Activated CD4-positive, alpha-beta T cell treated with anti-CD3 and anti-CD28 coated beads, Interleukin-2, amount 50 U/mL, for 24 hours (primary cell): ENCODE data around the gene FHIT.

ENCODE experiments used
- DNase-seq, 2 donors: peaks; one replicate each; pipeline ENCODE4 v3.0.0-alpha.2; 2020; ENCODE audit warnings: low read depth in 1 of 2, low spot score in 1 of 2

The FHIT gene

DNA sequence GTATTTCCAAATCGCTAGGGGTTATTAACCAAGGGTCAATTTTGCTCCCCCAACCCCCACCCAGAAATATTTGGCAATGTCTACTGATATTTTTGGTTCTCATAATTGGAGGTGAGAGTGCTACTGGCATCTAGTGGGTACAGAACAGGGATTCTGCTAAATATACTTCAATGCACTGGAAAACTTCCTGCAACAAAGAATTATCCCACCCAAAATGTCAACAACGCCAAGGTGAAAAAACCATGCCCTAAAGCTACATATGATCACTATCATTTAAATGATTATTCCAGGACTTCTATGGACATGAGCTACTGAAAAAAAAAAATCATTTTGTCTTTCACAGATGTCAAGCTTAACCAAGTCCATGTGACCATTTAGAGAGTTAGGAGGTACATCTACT lies 867.9 kb downstream of the FHIT start:
- no peak for DNase-seq

DNA sequence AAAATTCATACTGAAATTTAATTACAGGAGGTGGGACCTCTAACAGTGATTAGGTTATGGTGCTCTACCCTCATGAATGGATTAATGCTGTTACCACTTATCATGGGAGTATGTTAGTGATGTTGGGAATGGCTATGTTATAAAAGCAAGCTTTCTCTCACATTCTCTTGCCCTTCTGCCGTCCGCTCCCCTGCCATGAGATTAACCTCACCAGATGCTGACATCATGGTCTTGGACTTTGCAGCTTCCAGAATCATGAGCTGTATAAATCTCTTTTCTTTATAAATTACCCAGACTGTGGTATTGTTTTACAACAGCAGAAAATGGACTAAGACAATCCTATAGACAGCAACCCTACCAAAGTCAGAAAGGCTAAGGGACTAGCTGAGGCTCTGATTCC lies 884.8 kb downstream of the FHIT start:
- no peak for DNase-seq

DNA sequence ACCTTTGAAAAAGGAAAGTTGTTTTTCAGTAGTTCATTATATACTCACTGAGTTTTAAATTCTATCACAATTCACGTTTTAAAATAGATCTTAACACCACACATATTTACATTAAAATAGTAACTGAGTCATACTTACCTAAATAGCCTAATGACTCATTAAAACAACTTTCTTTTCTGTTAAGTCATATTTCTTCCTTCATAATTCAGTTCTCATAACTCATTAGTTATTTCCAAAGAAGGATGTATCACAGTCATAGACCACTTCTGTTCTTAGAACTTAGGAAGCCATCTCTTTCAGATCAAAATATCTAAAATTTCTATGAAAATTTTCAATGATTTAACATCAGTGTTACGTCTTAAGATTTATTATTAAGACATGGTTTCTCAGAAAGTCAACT lies 885.9 kb downstream of the FHIT start:
- no peak for DNase-seq

DNA sequence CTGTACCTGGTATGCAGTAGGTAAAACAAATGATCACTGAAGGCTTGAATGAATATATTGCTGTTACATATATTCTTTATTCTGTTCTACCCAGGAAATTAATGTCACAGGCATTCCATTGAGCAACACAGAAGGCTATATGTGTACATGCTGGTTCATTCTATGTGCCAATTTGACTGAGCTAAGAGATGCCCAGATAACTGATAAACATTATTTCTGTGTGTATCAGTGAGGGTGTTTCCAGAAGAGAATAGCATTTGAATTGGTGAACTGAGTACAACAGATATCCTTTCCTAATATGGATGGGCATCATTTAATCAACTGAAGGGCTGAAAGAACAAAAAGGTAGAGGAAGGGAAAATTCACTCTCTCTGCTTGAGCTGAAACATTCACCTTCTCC lies 886.8 kb downstream of the FHIT start:
- no peak for DNase-seq

DNA sequence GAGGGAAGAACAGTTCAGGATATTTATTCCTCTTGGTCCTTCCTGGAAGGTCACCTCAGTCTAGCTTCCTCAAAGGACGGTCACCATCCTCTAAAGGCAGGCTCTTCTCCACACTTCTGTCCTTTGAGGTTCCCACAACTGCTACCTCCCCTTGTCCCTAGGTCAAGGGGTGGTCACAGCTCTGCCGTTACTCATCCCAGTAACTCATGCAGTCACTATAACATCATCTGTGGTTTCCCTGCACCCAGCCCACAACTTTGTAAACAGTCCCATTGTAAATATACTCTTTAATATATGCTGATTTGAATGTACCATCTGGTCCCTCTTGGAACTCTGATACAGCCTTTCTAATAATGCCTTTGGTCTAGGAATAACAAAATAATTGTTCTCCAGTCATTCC lies 887.4 kb downstream of the FHIT start:
- no peak for DNase-seq

DNA sequence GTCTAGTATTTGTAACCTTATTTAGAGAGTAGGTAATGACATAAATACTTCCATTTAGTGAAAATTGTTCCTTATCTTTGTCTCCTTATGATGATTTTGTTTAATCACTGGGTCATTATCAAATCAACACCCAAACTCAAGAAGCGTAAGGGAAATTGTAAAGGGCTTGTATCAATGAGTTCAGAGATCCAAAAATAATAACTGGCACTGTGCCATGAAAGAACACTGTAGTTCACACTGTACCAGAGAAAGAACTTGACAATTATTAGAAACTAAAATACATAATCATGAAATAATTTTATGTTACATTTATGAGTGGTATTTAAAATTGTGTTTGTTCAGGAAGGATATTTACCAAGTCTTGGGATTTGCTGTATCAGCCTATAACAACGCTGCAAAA lies 895.4 kb downstream of the FHIT start:
- no peak for DNase-seq

DNA sequence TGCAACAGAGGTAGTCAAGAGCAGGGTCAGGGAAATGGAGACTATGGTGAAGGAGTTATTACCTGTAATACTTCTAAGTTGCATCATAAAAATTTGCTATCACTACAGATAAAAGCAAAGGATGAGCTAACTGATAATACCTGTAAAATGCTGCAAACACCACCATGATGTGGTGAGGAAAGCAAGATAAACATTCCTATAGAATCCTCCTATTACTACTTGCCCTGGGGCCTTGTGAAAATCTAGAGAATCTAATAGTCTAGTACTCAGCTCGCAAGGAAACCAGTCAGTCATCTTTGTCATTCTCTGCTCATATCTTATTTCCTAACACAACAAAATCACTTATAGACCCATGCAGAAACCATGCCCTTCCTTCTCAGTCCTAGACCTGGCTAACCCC lies 899.8 kb downstream of the FHIT start:
- no peak for DNase-seq

DNA sequence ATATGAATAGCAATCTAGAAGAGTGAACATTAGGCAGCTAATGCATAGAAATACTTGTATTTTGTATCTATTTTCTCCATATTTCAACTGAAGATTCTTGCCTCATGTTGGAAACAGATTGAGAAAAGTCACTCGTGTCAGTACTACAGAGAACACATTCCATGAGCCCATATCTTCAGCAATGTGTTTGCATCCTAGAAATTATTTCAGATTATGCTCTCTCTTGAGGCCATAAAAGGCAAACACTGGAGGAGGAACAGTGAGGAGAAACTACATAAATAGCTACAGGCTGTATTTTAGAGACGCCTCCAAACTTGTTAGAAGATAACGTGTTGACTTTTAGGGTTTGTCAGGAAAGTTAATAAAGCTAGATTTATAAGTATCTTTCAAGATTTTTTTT lies 906.9 kb downstream of the FHIT start:
- DNase-seq, result no peak

DNA sequence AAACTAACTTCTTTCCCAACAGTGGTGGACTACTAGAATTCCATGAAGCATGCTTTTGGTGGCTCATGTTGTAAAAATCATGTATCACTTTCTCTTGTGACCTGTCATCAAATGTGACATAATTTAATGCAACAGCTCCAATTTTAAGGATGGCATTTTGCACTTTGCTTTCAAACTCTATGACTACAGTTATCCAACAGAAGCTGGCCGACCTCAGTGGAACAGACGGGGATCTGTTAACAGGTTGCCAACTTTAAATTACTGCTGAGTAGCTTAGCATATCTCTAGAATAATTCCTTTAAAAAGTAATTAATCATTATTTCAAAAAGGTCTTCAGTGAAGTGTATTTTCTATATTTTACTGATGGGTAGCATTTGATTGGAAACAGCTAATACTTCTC lies 907.4 kb downstream of the FHIT start:
- no peak for DNase-seq

DNA sequence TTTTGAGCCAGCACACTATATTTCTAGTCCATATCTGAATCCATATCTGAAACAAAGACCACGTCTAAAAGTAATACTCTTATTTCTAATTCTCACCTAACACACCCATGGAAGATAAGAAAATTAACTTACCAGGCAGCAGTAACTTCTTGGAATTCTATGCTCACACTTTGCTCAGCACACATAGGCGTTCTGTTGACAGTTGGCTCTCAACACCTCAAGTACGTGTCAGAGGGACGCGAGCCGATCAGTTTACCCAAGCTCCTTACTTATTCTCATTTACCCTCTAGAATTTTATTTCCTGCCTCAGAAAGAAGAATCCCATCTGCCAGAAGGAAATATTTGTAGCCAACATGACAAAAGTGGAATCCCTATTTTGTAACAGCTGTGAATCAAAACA lies 911.9 kb downstream of the FHIT start:
- DNase-seq, result no peak

DNA sequence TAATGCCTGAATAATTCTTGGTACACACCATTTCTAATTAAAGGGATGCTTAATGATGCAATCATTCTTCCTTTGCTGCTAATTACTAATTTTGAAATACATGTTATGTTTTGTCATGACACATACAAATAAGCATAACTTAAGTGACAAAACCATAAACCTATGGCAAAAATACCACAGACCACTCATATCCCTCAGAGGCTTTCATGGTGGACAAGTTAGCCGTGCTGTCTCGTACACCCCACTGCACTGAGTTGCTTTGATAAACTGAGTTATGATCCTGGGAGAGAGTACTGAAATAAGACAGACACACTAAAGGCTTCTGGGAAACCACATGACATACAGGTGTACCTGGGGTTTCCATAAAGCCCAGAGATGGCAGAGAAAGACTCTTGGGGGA lies 913.8 kb downstream of the FHIT start:
- no peak for DNase-seq

DNA sequence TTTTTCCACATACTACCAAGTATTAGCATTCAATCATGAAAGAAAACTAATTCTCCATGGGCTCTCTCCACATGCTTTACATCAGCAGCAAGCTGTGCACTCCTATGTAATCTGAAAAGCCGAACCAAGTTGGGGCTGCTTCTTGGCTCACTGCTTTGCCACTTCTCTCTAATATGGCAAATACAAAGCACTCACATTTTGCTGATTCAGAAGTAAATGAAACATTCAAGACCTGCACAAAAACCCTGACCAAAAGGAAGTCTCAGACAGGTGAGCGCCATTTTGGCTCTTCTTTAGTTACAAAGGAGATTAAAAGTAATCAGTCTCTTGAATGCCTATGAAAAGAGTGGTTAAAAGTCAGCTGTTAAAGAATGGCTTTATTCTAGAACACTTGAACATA lies 915.2 kb downstream of the FHIT start:
- no peak for DNase-seq

DNA sequence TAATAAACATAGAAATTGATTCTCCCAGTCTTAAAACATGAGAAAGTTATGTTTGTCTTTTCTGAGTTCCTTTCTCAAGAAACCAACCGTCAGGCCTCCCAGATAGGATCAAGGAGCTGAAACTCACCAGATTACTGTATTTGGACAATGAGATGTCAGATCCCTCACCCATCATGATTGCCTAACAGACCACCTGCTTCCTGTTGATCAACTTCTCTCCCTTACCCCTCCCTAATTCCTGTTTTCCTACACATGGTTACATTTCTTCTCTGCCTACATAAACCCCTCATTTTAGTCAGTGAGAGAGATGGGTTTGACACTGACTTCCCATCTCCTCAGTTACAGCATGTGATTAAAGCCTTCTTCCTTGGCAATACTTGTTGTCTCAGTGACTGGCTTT lies 917.5 kb downstream of the FHIT start:
- no peak for DNase-seq

DNA sequence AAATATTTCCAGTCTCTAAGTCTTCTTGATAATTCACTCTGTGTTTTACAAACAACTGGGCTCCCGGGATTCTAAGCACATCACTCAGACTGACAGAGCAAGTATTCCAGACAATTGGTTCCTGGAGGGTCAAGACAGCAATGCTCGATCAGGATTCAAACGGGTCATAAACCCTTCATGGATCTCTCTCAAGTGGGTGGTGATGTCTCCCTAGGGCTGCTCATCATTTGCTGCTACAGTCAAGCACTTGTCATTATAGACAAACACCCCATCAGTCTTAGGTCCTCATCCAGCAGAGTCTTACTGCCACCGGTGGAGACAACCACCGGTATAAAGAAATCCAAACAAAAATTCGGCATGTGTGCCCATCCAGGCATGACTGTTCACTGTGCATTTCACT lies 921.1 kb downstream of the FHIT start:
- no peak for DNase-seq

DNA sequence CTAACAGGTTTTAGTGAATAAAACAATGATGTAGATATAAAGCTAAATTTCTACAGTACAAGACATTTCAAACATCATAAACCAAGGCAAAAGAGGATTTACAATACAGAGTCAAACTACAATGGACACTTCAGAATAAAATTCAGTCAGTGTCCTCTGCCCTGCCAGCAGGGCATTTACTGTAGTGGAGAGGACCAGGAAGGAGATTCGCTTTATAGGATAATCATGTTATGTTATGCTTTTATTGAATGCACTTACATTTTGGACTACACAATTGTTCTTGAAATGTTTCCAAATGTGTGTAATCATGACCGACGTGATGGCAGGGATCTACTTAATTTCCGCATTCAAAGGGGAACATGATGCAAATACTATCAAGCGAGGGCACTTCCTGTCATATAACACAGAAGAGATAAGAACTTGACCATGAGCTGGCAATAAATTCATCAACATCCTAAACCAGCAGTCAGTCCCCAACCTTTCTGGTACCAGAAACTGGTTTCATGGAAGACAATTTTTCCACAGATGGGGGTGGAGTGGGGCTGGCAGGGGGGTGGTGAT lies 925.6 kb downstream of the FHIT start:
- DNase-seq, result no peak

DNA sequence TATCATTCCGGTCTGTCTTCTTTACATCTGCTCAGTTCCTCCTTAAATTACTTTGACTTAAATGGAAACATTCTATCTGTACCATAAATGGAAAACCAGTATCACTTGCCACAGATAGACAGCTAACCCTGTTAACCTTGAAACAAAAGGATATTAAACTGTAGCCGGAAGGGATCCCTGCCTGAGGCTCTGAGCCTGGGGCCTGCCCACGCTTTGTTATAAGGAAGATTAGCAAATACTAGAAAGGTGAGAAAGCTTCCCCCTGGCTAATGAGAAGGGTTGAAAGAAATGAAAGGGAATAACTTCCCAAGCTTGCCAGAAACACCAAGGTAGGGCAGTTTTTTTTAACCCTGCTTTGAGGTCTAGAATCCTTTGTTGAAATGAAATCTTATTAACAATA lies 927.6 kb downstream of the FHIT start:
- no peak for DNase-seq

DNA sequence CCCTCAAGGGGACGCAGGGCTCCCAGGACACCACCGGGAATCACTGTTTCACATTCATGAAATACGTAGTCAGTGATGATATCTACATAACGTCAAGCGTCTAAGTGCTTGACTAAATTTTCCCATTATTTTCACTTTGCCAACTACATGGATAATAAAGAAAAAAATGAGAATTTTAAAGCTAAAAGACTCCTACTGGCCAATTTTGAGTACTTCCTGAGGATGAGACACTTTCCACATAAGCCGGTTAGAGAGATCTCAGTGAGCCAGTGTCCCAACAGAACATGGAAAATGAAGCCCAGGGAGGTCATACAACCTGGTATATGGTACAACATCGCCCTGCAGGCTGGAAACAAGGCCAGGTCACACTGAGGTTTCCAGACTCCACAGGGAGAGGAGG lies 928.1 kb downstream of the FHIT start:
- no peak for DNase-seq

DNA sequence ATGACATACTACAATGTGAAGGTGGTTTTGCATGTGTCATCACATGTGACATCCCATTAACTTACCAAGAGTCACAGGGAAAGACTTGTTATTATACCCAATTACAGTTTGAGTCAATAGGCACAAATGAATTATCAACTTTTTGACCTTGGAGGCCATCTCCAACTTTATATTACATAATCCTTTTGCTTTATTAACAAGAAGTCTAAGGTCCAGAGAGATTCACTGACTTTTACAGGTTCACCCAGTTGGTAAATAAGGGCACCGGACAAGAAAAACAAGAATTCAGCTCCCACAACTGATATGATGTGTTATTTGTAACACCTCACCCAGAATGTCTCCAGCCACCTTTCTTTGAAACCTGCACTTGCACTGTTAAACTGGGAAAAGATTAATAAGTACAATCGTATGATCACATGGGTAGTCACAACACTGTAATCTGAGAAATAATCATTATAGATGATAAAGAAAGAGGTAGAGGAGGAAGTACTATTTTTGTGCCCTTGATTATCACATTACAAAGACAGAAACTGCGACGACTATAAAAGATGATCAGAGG lies 928.9 kb downstream of the FHIT start:
- DNase-seq, result no peak

DNA sequence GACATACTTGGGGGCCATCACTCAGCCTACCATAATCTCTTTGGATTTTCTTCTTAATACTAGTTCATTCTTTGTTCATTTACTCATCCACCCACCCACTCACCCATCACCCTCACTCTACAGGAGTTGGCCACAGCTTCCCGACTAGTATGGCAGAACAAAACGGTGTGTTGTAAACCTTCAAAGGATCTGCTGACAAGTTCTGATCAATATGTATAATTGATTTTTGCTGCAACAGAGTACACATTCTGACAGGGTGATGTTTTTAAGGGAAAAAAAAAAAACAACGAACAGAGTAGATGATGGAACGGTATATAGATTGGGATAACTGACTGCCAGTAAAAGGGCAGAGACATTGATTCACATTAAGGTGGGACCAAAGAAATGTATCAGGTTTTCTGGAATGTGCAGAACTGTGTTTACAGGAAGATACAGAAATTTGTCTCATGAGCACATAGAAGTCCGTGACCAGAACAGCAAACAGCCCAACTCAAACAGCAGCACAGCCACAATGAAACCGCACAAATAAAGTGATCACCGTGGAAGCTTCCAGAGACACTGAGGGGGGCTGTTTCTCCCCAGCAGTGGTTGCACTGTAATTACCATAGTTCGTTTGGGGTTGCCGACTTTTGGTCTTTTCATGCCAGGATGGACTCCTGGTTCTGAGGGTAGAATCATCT lies 931.9 kb downstream of the FHIT start:
- no peak for DNase-seq

DNA sequence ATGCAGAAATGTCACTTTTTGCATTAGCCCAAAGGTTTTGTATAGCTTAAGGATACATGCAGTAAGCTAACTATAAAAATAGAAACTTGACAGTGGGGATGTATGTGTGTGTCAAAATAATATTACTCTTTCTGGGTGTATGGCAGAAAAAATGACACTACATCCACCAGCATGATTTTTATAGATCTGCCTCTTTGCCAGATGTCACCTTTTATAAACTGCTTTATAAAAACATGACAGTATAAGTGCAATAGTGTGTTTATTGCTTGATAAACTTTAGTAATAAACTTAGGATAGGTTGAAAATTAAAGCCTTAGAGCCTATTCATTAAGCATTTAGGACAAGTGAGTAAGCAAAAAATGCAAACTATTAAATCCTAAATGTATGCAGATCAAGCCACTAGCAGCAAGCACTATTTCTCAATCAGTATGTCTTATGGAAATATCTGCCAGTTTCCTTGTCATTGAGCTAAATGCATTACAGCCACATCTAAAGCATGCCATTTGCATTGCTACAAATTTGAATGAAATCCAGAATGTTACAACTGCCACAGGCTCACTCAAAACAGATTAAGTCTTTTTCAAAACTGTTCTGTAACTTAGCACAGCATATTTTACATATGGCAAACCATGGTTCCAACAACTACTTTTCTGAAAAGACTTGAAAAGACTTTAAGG lies 935.0 kb downstream of the FHIT start:
- no peak for DNase-seq

DNA sequence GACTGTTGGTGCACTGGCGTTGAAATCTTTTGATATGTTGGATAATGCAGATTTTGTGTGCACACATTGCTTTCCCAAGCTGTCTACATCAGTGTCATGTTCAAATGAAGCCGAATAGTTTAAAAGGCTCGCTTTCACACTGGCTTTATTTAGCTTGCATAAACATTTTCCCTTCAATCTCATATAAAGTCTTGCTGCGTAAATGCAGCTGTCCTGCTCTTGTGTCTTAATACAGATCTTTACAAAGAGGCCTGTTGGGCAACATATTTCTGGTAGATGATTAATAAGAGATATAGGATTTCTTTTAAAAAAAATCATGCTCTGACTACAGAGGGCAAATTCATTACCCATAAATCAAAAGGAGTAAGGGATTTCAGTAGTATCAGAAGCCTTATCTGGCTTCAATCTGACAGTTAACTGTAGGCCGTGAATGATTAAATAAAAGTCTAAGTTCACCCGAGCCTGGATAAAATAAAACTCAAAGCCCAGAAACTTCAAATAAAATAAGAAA lies 937.2 kb downstream of the FHIT start:
- DNase-seq, result no peak

DNA sequence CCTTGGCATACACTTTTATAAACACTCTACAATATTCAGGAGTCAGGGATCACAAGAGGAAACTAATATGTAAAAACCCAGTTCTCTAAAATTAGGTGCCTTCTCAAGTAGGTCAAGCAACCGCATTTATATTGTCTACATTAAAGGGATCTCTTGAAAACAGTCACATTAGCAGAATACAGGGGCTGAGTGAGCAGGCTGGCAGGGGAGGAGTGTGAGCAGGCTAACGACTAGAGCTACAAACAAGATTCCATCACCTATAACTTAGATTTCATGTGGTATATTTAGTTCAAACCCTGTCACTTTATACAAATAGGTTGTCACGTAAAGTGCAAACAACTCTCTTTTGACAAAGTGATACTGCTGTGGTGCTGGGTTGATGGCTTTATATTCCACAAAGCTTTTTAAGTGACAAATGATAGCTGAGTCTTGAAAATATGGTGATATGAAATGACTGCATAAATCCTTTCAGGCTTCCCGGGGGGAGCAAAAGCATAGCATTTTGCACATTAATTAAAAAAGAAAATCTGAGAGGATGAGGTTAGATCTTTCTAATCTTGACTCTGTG lies 937.9 kb downstream of the FHIT start:
- DNase-seq, result no peak
